Measurements from ENCODE around the gene NUMBL.

DNA sequence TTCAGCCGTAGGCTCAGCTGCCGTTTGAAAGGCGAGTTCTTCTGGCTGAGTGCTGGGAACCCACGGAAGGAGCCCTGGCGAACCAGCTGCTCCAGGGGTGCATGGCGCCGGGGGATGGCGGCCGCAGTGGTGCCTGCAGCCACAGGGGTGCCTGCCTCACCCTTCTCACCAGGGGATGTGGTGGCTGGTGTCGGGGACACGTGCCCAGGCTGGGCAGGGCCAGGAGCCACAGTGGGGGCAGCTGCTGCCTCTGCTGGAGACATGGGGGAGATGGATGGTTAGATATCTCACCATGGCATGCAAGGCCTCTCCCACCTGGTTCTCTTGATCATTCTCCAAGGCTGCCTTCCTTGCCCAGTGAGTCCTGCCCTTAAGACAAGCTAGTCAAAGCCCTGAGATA lies 17.1 kb downstream of the NUMBL start:
- TF ChIP-seq FOS (IDR thresholded peaks at IDR 0.05; ENCODE audit: low read depth, low read length) = no peak
- TF ChIP-seq POLR2A (IDR thresholded peaks at IDR 0.05; ENCODE audit: low read depth, low read length) = no peak
- TF ChIP-seq CEBPB (IDR thresholded peaks at IDR 0.05; ENCODE audit: low read depth, low read length) = no peak
- TF ChIP-seq, protein P1, sequence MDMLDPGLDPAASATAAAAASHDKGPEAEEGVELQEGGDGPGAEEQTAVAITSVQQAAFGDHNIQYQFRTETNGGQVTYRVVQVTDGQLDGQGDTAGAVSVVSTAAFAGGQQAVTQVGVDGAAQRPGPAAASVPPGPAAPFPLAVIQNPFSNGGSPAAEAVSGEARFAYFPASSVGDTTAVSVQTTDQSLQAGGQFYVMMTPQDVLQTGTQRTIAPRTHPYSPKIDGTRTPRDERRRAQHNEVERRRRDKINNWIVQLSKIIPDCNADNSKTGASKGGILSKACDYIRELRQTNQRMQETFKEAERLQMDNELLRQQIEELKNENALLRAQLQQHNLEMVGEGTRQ (IDR thresholded peaks at IDR 0.05; ENCODE audit: low read depth, low read length) = no peak
- TF ChIP-seq, protein P2, sequence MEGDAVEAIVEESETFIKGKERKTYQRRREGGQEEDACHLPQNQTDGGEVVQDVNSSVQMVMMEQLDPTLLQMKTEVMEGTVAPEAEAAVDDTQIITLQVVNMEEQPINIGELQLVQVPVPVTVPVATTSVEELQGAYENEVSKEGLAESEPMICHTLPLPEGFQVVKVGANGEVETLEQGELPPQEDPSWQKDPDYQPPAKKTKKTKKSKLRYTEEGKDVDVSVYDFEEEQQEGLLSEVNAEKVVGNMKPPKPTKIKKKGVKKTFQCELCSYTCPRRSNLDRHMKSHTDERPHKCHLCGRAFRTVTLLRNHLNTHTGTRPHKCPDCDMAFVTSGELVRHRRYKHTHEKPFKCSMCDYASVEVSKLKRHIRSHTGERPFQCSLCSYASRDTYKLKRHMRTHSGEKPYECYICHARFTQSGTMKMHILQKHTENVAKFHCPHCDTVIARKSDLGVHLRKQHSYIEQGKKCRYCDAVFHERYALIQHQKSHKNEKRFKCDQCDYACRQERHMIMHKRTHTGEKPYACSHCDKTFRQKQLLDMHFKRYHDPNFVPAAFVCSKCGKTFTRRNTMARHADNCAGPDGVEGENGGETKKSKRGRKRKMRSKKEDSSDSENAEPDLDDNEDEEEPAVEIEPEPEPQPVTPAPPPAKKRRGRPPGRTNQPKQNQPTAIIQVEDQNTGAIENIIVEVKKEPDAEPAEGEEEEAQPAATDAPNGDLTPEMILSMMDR (conservative IDR thresholded peaks at IDR 0.05; ENCODE audit: low read depth, low read length) = no peak
- no peak for TF ChIP-seq MAFK (IDR thresholded peaks at IDR 0.05; ENCODE audit: low read depth, low read length)
- TF ChIP-seq, protein P3, sequence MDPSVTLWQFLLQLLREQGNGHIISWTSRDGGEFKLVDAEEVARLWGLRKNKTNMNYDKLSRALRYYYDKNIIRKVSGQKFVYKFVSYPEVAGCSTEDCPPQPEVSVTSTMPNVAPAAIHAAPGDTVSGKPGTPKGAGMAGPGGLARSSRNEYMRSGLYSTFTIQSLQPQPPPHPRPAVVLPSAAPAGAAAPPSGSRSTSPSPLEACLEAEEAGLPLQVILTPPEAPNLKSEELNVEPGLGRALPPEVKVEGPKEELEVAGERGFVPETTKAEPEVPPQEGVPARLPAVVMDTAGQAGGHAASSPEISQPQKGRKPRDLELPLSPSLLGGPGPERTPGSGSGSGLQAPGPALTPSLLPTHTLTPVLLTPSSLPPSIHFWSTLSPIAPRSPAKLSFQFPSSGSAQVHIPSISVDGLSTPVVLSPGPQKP (IDR thresholded peaks at IDR 0.05; ENCODE audit: borderline replicate concordance, low read depth, low read length) = no peak
- no peak for TF ChIP-seq NFE2L2 (IDR thresholded peaks at IDR 0.05; ENCODE audit: low read depth, low read length)
- no peak for TF ChIP-seq MXI1 (IDR thresholded peaks at IDR 0.05; ENCODE audit: borderline replicate concordance, low read depth, low read length)
- TF ChIP-seq BHLHE40 (IDR thresholded peaks at IDR 0.05; ENCODE audit: low read depth, low read length) = no peak
- TF ChIP-seq CHD1 (IDR thresholded peaks at IDR 0.05; ENCODE audit: low read depth, low read length) = no peak
- TF ChIP-seq SMC3 (IDR thresholded peaks at IDR 0.05; ENCODE audit: low read depth, low read length) = no peak
